H9 (cell line): ENCODE results near the gene CHIT1. TPM values are rescaled to one million over a fixed set of nuclear protein-coding genes. Genes with fewer than 3 reads are reported as not detected.

Experiments used
- DNase-seq: peaks from one replicate; pipeline ENCODE4 v3.0.0-alpha.2; 2017
- H2AFZ ChIP-seq: one replicate; pipeline ENCODE4 v1.6.1; 2013; ENCODE audit warnings: mild to moderate bottlenecking, low read length, control low read depth, moderate library complexity
- H2AK5ac ChIP-seq: 2 replicates; pipeline ENCODE4 v1.6.1; 2013; ENCODE audit warnings: low read length, control low read depth, mixed read lengths; ENCODE audit not compliant: insufficient read length
- H2BK120ac ChIP-seq: one replicate; pipeline ENCODE4 v1.6.1; 2013; ENCODE audit warnings: low read depth, mild to moderate bottlenecking, low read length, control low read depth, inconsistent platforms; ENCODE audit not compliant: poor library complexity, severe bottlenecking
- H2BK12ac ChIP-seq: 2 replicates; pipeline ENCODE4 v1.6.1; 2013; ENCODE audit warnings: low read length, control low read depth, mixed read lengths, low read depth; ENCODE audit not compliant: insufficient read length
- H2BK15ac ChIP-seq: 2 replicates; pipeline ENCODE4 v1.6.1; 2013; ENCODE audit warnings: low read depth, low read length, control low read depth
- H2BK20ac ChIP-seq: one replicate; pipeline ENCODE4 v1.6.1; 2013; ENCODE audit warnings: low read depth, mild to moderate bottlenecking, low read length, control low read depth, inconsistent platforms; ENCODE audit not compliant: poor library complexity, severe bottlenecking
- H2BK5ac ChIP-seq: 2 replicates; pipeline ENCODE4 v1.6.1; 2013; ENCODE audit warnings: low read length, control low read depth, mixed read lengths; ENCODE audit not compliant: insufficient read length
- H3K14ac ChIP-seq: 2 replicates; pipeline ENCODE4 v1.6.1; 2013; ENCODE audit warnings: low read length, control low read depth; ENCODE audit not compliant: insufficient read depth
- H3K18ac ChIP-seq: 2 replicates; pipeline ENCODE4 v1.6.1; 2013; ENCODE audit warnings: low read depth, mild to moderate bottlenecking, mixed read lengths, low read length, control low read depth; ENCODE audit not compliant: insufficient read length
- H3K23ac ChIP-seq: 2 replicates; pipeline ENCODE4 v1.6.1; 2013; ENCODE audit warnings: low read length, control low read depth, mixed read lengths, low read depth; ENCODE audit not compliant: insufficient read length
- H3K23me2 ChIP-seq: 2 replicates; pipeline ENCODE4 v1.6.1; 2013; ENCODE audit warnings: low read depth, mild to moderate bottlenecking, mixed read lengths, low read length, control low read depth; ENCODE audit not compliant: insufficient read length, poor library complexity, severe bottlenecking
- H3K27ac ChIP-seq: 2 replicates; pipeline ENCODE4 v1.5.1; 2013; ENCODE audit warnings: low read length, control low read depth, mixed read lengths, low read depth; ENCODE audit not compliant: insufficient read length
- H3K27me3 ChIP-seq: 2 replicates; pipeline ENCODE4 v1.6.1; 2013; ENCODE audit warnings: low read length, control low read depth, inconsistent platforms; ENCODE audit not compliant: insufficient read depth
- H3K4ac ChIP-seq: 2 replicates; pipeline ENCODE4 v1.6.1; 2013; ENCODE audit warnings: low read depth, mild to moderate bottlenecking, control low read depth, inconsistent platforms, low read length, moderate library complexity
- H3K4me1 ChIP-seq: 2 replicates; pipeline ENCODE4 v1.6.1; 2013; ENCODE audit warnings: low read length, control low read depth, inconsistent platforms; ENCODE audit not compliant: insufficient read depth
- H3K4me2 ChIP-seq: 2 replicates; pipeline ENCODE4 v1.6.1; 2013; ENCODE audit warnings: low read length, control low read depth, mixed read lengths; ENCODE audit not compliant: insufficient read length, insufficient read depth
- H3K56ac ChIP-seq: 2 replicates; pipeline ENCODE4 v1.6.1; 2013; ENCODE audit warnings: low read depth, mild to moderate bottlenecking, mixed read lengths, low read length, control low read depth; ENCODE audit not compliant: insufficient read length
- H3K79me1 ChIP-seq: 2 replicates; pipeline ENCODE4 v1.6.1; 2013; ENCODE audit warnings: low read depth, mild to moderate bottlenecking, moderate library complexity, low read length, control low read depth, inconsistent platforms; ENCODE audit not compliant: insufficient read depth, poor library complexity, severe bottlenecking
- H3K79me2 ChIP-seq: 2 replicates; pipeline ENCODE4 v1.6.1; 2013; ENCODE audit warnings: low read length, control low read depth, inconsistent platforms; ENCODE audit not compliant: insufficient read depth
- H3K9ac ChIP-seq: 2 replicates; pipeline ENCODE4 v1.6.1; 2013; ENCODE audit warnings: low read length, control low read depth, mixed read lengths; ENCODE audit not compliant: insufficient read length; ENCODE audit errors: extremely low read depth
- H3K9me3 ChIP-seq: one replicate; pipeline ENCODE4 v1.6.1; 2013; ENCODE audit warnings: low read depth, low read length, inconsistent platforms; ENCODE audit not compliant: control insufficient read depth
- H3T11ph ChIP-seq: one replicate; pipeline ENCODE4 v1.6.1; 2013; ENCODE audit warnings: mild to moderate bottlenecking, low read length, control low read depth, inconsistent platforms
- H4K20me1 ChIP-seq: one replicate; pipeline ENCODE4 v1.6.1; 2013; ENCODE audit not compliant: control insufficient read depth, insufficient read length, insufficient read depth
- H4K5ac ChIP-seq: 2 replicates; pipeline ENCODE4 v1.6.1; 2013; ENCODE audit warnings: low read depth, mild to moderate bottlenecking, mixed read lengths, low read length, control low read depth; ENCODE audit not compliant: insufficient read length
- H4K8ac ChIP-seq: replicated peaks from 2 replicates; pipeline ENCODE4 v1.6.1; 2013; ENCODE audit warnings: low read length, control low read depth, mixed read lengths, low read depth; ENCODE audit not compliant: insufficient read length
- H4K91ac ChIP-seq: 2 replicates; pipeline ENCODE4 v1.6.1; 2013; ENCODE audit warnings: low read depth, mild to moderate bottlenecking, moderate library complexity, mixed read lengths, low read length, control low read depth; ENCODE audit not compliant: insufficient read length
- H3K27ac Mint-ChIP-seq, 3 experiments: 2 replicates in 2 of 3; 3 replicates in 1 of 3; pipeline ENCODE4 v1.8.0; 2020 to 2021; ENCODE audit warnings: mixed read lengths in 3 of 3, mild to moderate bottlenecking in 1 of 3, moderate library complexity in 1 of 3
- H3K27me3 Mint-ChIP-seq: 2 replicates; pipeline ENCODE4 v1.8.0; 2021; ENCODE audit warnings: low read depth, mild to moderate bottlenecking, moderate library complexity, mixed read lengths
- H3K36me3 Mint-ChIP-seq, 3 experiments: 2 replicates in 2 of 3; 3 replicates in 1 of 3; pipeline ENCODE4 v1.8.0; 2020 to 2021; ENCODE audit warnings: low read depth in 3 of 3, mixed read lengths in 3 of 3; ENCODE audit not compliant: insufficient read depth in 1 of 3
- H3K4me1 Mint-ChIP-seq, 2 experiments: 2 replicates each; pipeline ENCODE4 v1.8.0; 2020; ENCODE audit warnings: mixed read lengths in 2 of 2
- H3K4me3 Mint-ChIP-seq, 2 experiments: 2 replicates in 1 of 2; 3 replicates in 1 of 2; pipeline ENCODE4 v1.8.0; 2020 to 2021; ENCODE audit warnings: mild to moderate bottlenecking in 2 of 2, mixed read lengths in 2 of 2, moderate library complexity in 1 of 2
- H3K9me3 Mint-ChIP-seq, 2 experiments: 2 replicates in 1 of 2; 3 replicates in 1 of 2; pipeline ENCODE4 v1.8.0; 2020; ENCODE audit warnings: mild to moderate bottlenecking in 2 of 2, mixed read lengths in 2 of 2, moderate library complexity in 1 of 2
- CTCF ChIP-seq: fragments of 200-600 bp; sonication (generic); conservative IDR thresholded peaks from 3 replicates; pipeline ENCODE4 v1.8.0; 2021; ENCODE audit warnings: antibody characterized with exemption, mild to moderate bottlenecking
- WGBS: extraction: QIAGEN DNeasy Blood & Tissue Kit; methylation state at CpG from one replicate; pipeline ENCODE4 v1.1.7; 2013; ENCODE audit warnings: missing lambda C conversion rate, low lambda C conversion rate, mixed read lengths; ENCODE audit not compliant: insufficient read length; ENCODE audit errors: extremely low coverage; 5-methylcytosine and 5-hydroxymethylcytosine counted together
- total RNA-seq: library from RNA; stranded (reverse); gene quantifications from 2 replicates; pipeline ENCODE4 v1.2.1, GENCODE V29; 2021

Gene CHIT1
- total RNA-seq, 1 experiment from 2014 or later: not detected

- Histone ChIP-seq H3K56ac (no peak overlapping the region), H4K5ac (no peak overlapping the region), H3K4me2 (no peak overlapping the region), H2AFZ (no peak overlapping the region), H3K14ac (no peak overlapping the region), H3K79me2 (no peaks in the 10 kb centered on the region), H2BK120ac (no peak overlapping the region), H3K79me1 (no peaks in the 10 kb centered on the region), H2BK12ac (no peak overlapping the region), H3K9me3 (no peaks in the 10 kb centered on the region), H4K20me1 (no peaks in the 10 kb centered on the region), H3K4me1 (no peaks in the 10 kb centered on the region), H3K27me3 (no peaks in the 10 kb centered on the region), H3K23ac (no peak overlapping the region), H2BK20ac (no peak overlapping the region), H3K4ac (no peak overlapping the region), H2AK5ac (no peak overlapping the region), H2BK15ac (no peak overlapping the region), H4K8ac (no peak overlapping the region), H3T11ph (no peak overlapping the region), H4K91ac (no peak overlapping the region), H3K23me2 (no peaks in the 10 kb centered on the region), H3K27ac (no peak overlapping the region), H3K9ac (no peak overlapping the region), H3K18ac (no peak overlapping the region), H2BK5ac (no peak overlapping the region)
- no peak overlapping the region for H3K27ac Mint-ChIP-seq
- TF ChIP-seq CTCF: no peak
- no CpG with 5 or more reads among the region's 3 CpGs for WGBS
- H3K36me3 Mint-ChIP-seq: no peaks in the 10 kb centered on the region
- H3K4me1 Mint-ChIP-seq: peaks cover 2 to 7% of the 10 kb centered on the region in 2 experiments; a peak in 2 of 4 replicates
- no peak for DNase-seq
- no peak overlapping the region for H3K4me3 Mint-ChIP-seq
- peaks cover 2 to 3% of the 10 kb centered on the region in 2 experiments; a peak in 3 of 5 replicates for H3K9me3 Mint-ChIP-seq
- H3K27me3 Mint-ChIP-seq: peaks cover 17% of the 10 kb centered on the region
Measured at GRCh38 chr1:203197625-203198024, 31.8 kb downstream of the CHIT1 start.
